OCI-LY1 (cell line): ENCODE data around the gene CERS3.

ENCODE experiments used
- H2AFZ ChIP-seq: fragments of 200-600 bp; sonication (generic), shearing (Covaris generic); 2 replicates; pipeline ENCODE4 v1.6.0; 2014; ENCODE audit warnings: antibody characterized with exemption, mild to moderate bottlenecking, low read length
- H3F3A ChIP-seq: fragments of 200-600 bp; sonication (generic), shearing (Covaris generic); 2 replicates; pipeline ENCODE4 v1.6.0; 2014; ENCODE audit warnings: mild to moderate bottlenecking, antibody characterized with exemption, low read length, moderate library complexity; ENCODE audit not compliant: insufficient read depth
- H3K27ac ChIP-seq: fragments of 200-600 bp; sonication (generic); 2 replicates; pipeline ENCODE4 v1.5.1; 2014; ENCODE audit warnings: low read length, mixed run types, mild to moderate bottlenecking, low read depth; ENCODE audit not compliant: poor library complexity, severe bottlenecking
- H3K27me3 ChIP-seq: fragments of 200-600 bp; sonication (generic); 2 replicates; pipeline ENCODE4 v1.6.0; 2014; ENCODE audit warnings: antibody characterized with exemption, mild to moderate bottlenecking, low read length, moderate library complexity; ENCODE audit not compliant: insufficient read depth
- H3K36me3 ChIP-seq: fragments of 200-600 bp; sonication (generic); 2 replicates; pipeline ENCODE4 v1.6.1; 2014; ENCODE audit warnings: mild to moderate bottlenecking, antibody characterized with exemption, low read length, moderate library complexity, mixed read lengths; ENCODE audit not compliant: insufficient read depth
- H3K4me1 ChIP-seq: fragments of 200-600 bp; sonication (generic); 2 replicates; pipeline ENCODE4 v1.5.1; 2014; ENCODE audit warnings: mild to moderate bottlenecking, low read length, moderate library complexity; ENCODE audit not compliant: insufficient read depth, severe bottlenecking
- H3K4me2 ChIP-seq: fragments of 200-600 bp; sonication (generic), shearing (Covaris generic); 2 replicates; pipeline ENCODE4 v1.6.1; 2014; ENCODE audit warnings: low read length
- H3K4me3 ChIP-seq: fragments of 200-600 bp; sonication (generic); 2 replicates; pipeline ENCODE4 v1.5.1; 2014; ENCODE audit warnings: low read length, low read depth, mild to moderate bottlenecking, mixed read lengths; ENCODE audit not compliant: poor library complexity, severe bottlenecking
- H3K79me2 ChIP-seq: fragments of 200-600 bp; shearing (Covaris generic); 2 replicates; pipeline ENCODE4 v1.6.1; 2016; ENCODE audit warnings: mixed run types, low read length, mixed read lengths; ENCODE audit not compliant: insufficient read depth
- H3K9ac ChIP-seq: fragments of 200-600 bp; sonication (generic), shearing (Covaris generic); 2 replicates; pipeline ENCODE4 v1.6.1; 2014; ENCODE audit warnings: mild to moderate bottlenecking, low read length, mixed read lengths
- H3K9me2 ChIP-seq: fragments of 200-600 bp; sonication (generic), shearing (Covaris generic); 2 replicates; pipeline ENCODE4 v1.6.1; 2014; ENCODE audit warnings: low read depth, mild to moderate bottlenecking, low read length, mixed read lengths
- H3K9me3 ChIP-seq: fragments of 200-600 bp; shearing (Covaris generic); 2 replicates; pipeline ENCODE4 v1.6.1; 2014; ENCODE audit warnings: low read length, mixed read lengths
- H4K20me1 ChIP-seq: fragments of 200-600 bp; sonication (generic), shearing (Covaris generic); 2 replicates; pipeline ENCODE4 v1.6.0; 2016; ENCODE audit warnings: mild to moderate bottlenecking, low read length; ENCODE audit not compliant: insufficient read depth
- CTCF ChIP-seq: fragments of 200-600 bp; sonication (generic), shearing (Covaris generic); IDR thresholded peaks from 2 replicates; pipeline ENCODE4 v1.5.1; 2017; ENCODE audit warnings: mild to moderate bottlenecking, antibody characterized with exemption, low read length, moderate library complexity, mixed read lengths
- EZH2 ChIP-seq: fragments of 200-600 bp; sonication (generic), shearing (Covaris generic); IDR thresholded peaks from 2 replicates; pipeline ENCODE4 v1.8.0; 2017; ENCODE audit warnings: borderline replicate concordance, mixed run types, mild to moderate bottlenecking, antibody characterized with exemption, low read length, moderate library complexity, mixed read lengths

CERS3 gene

DNA sequence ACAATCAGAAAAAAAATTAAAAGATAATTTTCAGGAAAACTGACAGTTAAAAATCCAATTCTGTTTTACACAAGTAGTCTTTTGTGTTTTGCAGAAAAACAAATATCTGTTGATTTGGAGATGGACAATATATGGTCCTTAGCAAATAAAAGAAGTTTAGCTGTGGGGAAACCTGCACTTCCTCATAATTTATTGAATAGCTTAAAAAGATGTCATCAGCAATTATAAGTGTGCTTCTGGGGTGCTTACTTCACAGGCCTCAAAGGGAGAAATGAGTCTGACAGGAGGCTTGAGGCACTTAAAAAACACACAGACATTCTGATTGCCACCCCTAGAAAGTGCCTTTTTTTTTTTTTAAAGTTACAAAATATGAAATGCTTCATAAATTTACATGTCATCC is 31.6 kb upstream of the CERS3 start:
- Histone ChIP-seq H3K27me3 (no peaks in the 10 kb centered on the region), H3K4me1 (no peaks in the 10 kb centered on the region), H2AFZ (no peak overlapping the region), H4K20me1 (no peaks in the 10 kb centered on the region), H3K9ac (no peak overlapping the region), H3K79me2 (no peaks in the 10 kb centered on the region), H3K36me3 (no peaks in the 10 kb centered on the region), H3K9me2 (no peaks in the 10 kb centered on the region), H3K4me3 (no peak overlapping the region), H3K4me2 (no peak overlapping the region), H3F3A (no peaks in the 10 kb centered on the region), H3K27ac (no peak overlapping the region), H3K9me3 (no peaks in the 10 kb centered on the region)
- TF ChIP-seq CTCF (no peak), EZH2 (no peak)

GRCh38 chr15:100559330-100559729 is 30.6 kb upstream of the CERS3 start:
- Histone ChIP-seq H3K27ac (no peak overlapping the region), H4K20me1 (no peaks in the 10 kb centered on the region), H3K79me2 (no peaks in the 10 kb centered on the region), H3K9ac (no peak overlapping the region), H3K4me2 (no peak overlapping the region), H2AFZ (no peak overlapping the region), H3K9me2 (no peaks in the 10 kb centered on the region), H3K4me3 (no peak overlapping the region), H3K4me1 (no peaks in the 10 kb centered on the region), H3K27me3 (no peaks in the 10 kb centered on the region), H3F3A (no peaks in the 10 kb centered on the region), H3K36me3 (no peaks in the 10 kb centered on the region), H3K9me3 (no peaks in the 10 kb centered on the region)
- no peak for TF ChIP-seq CTCF
- TF ChIP-seq EZH2, result no peak

GRCh38 chr15:100558771-100559254 is 30.1 kb upstream of the CERS3 start:
- Histone ChIP-seq H2AFZ (no peak overlapping the region), H3K9me3 (no peaks in the 10 kb centered on the region), H3K79me2 (no peaks in the 10 kb centered on the region), H3K36me3 (no peaks in the 10 kb centered on the region), H3K4me1 (no peaks in the 10 kb centered on the region), H4K20me1 (no peaks in the 10 kb centered on the region), H3K9ac (no peak overlapping the region), H3K4me2 (no peak overlapping the region), H3K9me2 (no peaks in the 10 kb centered on the region), H3K4me3 (no peak overlapping the region), H3K27me3 (no peaks in the 10 kb centered on the region), H3F3A (no peaks in the 10 kb centered on the region), H3K27ac (no peak overlapping the region)
- TF ChIP-seq CTCF (no peak), EZH2 (no peak)
